Prostate gland (tissue), 2 donors: Measurements from ENCODE around the gene SLC35F5.

Experiments used
- CTCF ChIP-seq, 4 experiments: fragments of 200-600 bp in 2 of 4; fragments of 450-650 bp in 2 of 4; sonication (generic) in 2 of 4; IDR thresholded peaks; 1 replicate in 3 of 4; 2 replicates in 1 of 4; pipeline ENCODE4 v1.5.1; 2016 to 2019; ENCODE audit warnings: antibody characterized with exemption in 4 of 4, mild to moderate bottlenecking in 2 of 4, moderate library complexity in 2 of 4
- POLR2A ChIP-seq: fragments of 450-650 bp; IDR thresholded peaks from one replicate; pipeline ENCODE4 v1.6.1; 2016; ENCODE audit warnings: antibody characterized with exemption, mild to moderate bottlenecking

- no peak for TF ChIP-seq CTCF (IDR thresholded peaks at IDR 0.05)
- no peak for TF ChIP-seq POLR2A
Observed at GRCh38 chr2:113692698-113693428, 63.6 kb downstream of the SLC35F5 start.
